Gastrocnemius medialis (tissue), 4 donors: ENCODE measurements around the gene HEBP2.

Experiments
- POLR2A ChIP-seq, 2 donors: fragments of 450-650 bp; IDR thresholded peaks; one replicate each; pipeline ENCODE4 v1.6.1; 2017; ENCODE audit warnings: antibody characterized with exemption in 2 of 2, mild to moderate bottlenecking in 2 of 2, moderate library complexity in 2 of 2
- TF ChIP-seq, protein P1 (sequence below), 5 experiments: fragments of 450-650 bp in 3 of 5; fragments of 200-600 bp in 2 of 5; sonication (generic) in 2 of 5; IDR thresholded peaks in 4 of 5; conservative IDR thresholded peaks in 1 of 5; 1 replicate in 4 of 5; 2 replicates in 1 of 5; pipeline ENCODE4 v1.5.1; 2016 to 2019; ENCODE audit warnings: antibody characterized with exemption in 5 of 5, mild to moderate bottlenecking in 3 of 5, moderate library complexity in 3 of 5

DNA sequence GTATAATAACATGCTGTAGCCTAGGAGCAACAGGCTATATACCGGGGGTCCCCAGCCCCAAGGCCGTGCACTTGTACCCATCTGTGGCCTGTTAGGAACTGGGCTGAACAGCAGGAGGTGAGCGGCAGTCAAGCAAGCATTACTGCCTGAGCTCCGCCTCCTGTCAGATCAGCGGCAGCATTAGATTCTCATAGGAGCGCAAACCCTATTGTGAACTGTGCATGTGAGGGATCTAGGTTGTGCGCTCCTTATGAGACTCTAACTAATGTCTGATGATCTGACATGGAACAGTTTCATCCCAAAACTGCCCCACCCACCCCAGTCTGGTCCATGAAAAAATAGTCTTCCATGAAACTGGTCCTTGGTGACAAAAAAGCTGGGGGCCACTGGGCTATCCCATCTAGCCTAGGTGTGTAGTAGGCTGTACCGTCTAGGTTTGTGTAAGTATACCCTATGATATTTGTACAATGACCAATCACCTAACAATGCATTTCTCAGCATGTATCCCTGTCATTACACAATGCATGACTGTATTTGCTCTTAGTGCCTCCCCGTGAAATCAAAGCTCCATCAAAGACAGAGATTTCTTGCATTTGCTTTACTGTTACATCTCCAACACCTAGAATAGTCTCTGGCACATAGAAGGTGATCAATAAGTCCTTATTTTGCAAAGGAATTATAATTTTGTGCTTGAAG, 64.4 kb downstream of the HEBP2 start:
- TF ChIP-seq, protein P1, sequence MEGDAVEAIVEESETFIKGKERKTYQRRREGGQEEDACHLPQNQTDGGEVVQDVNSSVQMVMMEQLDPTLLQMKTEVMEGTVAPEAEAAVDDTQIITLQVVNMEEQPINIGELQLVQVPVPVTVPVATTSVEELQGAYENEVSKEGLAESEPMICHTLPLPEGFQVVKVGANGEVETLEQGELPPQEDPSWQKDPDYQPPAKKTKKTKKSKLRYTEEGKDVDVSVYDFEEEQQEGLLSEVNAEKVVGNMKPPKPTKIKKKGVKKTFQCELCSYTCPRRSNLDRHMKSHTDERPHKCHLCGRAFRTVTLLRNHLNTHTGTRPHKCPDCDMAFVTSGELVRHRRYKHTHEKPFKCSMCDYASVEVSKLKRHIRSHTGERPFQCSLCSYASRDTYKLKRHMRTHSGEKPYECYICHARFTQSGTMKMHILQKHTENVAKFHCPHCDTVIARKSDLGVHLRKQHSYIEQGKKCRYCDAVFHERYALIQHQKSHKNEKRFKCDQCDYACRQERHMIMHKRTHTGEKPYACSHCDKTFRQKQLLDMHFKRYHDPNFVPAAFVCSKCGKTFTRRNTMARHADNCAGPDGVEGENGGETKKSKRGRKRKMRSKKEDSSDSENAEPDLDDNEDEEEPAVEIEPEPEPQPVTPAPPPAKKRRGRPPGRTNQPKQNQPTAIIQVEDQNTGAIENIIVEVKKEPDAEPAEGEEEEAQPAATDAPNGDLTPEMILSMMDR (IDR thresholded peaks at IDR 0.05 in 4 of 5, conservative IDR thresholded peaks at IDR 0.05 in 1 of 5), result no peak
- TF ChIP-seq POLR2A (IDR thresholded peaks at IDR 0.05), result no peak
